HG02642 (cell line): ENCODE results near the gene ZNF219.
"Not testable (repeated sequence)": the region's sequence is repeated elsewhere in the genome, so short reads cannot be mapped to it uniquely, and the experiment has no call there.

ENCODE experiments used
- ATAC-seq: cut with Tn5 transposase; IDR thresholded peaks from one replicate; pipeline ENCODE4 v1.9.1; 2021; ENCODE audit warnings: mild to moderate bottlenecking; ENCODE audit not compliant: unreplicated experiment, poor library complexity

The ZNF219 gene

GRCh38 chr14:21049271-21049673 lies 49.2 kb downstream of the ZNF219 start:
- no peak for ATAC-seq

DNA sequence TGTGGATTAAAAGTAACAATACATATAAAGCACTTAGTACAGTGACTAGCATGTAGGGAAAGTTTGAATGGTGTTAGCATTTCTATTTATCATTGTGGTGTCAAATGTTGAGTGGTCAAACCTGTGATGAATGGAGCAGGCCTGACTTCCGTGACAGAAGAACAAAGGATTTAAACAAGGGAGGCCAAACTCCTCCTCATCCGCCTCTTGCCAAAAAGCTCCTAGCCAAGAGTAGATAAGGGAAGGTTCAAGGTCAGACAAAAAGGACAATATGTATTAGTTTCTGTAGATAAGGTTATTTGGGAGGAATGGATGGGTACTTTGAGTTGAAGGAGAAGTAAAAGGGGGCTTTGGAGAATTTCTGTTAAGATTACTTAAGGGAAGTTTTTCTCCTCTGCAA lies 49.8 kb downstream of the ZNF219 start:
- ATAC-seq, result no peak

GRCh38 chr14:21047378-21047781 lies 51.1 kb downstream of the ZNF219 start:
- ATAC-seq, result no peak

DNA sequence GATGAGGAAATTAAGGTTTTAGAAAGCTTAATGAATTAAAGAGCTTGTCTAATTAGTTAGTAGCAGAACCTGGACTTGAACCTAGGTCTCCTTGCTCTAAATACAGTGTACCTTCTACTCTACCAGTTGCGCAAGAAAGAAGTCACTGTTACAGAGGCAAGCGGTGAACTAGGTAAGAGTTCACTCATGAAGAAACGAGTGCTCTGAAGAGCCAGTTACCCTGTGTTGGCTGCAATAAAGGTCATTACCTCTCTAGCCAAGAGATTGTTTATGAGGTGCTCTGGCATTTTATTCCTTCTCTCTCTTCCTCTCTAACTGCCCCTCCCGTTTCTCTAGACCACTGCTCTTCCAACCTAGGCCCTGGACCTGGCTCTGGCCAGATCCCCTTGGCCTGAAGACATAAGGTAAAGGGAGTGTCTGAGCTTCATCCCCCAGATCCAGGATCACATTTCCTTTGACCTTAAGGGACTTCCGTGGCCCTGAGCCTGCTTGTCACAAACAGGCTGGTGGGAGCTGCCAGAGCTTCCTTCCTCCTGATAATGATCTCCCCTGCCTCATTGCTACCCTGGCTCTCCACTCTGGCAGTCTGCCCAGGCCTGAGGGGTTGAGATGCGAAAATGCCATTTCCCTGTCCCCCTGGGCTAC lies 54.4 kb downstream of the ZNF219 start:
- ATAC-seq, result no peak

DNA sequence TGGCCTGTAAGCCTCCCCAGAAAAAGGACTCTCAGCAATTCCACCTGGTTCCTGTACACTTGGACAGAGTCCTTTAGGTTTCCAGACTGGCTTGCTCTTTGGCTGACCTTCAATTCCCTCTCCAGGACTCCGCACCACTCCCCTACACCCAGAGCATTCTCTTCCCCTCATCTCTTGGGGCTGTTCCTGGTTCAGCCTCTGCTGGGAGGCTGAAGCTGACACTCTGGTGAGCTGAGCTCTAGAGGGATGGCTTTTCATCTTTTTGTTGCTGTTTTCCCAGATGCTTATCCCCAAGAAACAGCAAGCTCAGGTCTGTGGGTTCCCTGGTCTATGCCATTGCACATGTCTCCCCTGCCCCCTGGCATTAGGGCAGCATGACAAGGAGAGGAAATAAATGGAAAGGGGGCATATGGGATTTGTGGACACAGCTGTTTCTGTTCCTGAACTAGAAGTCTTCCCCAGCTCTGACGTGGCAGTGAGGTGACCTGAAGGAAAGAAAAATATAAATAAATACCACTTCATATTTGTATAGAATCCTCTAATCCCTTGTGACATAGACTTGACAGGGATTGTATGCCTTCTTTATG lies 55.0 kb downstream of the ZNF219 start:
- ATAC-seq, result no peak

DNA sequence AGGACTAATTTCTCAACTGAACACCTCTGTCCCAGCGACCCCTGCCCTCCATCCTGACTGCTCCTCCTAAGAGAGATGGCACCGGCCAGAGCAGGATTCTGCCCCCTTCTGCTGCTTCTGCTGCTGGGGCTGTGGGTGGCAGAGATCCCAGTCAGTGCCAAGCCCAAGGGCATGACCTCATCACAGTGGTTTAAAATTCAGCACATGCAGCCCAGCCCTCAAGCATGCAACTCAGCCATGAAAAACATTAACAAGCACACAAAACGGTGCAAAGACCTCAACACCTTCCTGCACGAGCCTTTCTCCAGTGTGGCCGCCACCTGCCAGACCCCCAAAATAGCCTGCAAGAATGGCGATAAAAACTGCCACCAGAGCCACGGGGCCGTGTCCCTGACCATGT lies 55.5 kb downstream of the ZNF219 start:
- ATAC-seq, result no peak

GRCh38 chr14:21041676-21042433 lies 56.6 kb downstream of the ZNF219 start, which contains the start of gene RNASE7:
Gene RNASE7 (plus strand): TSS chr14:21042362. CDS start chr14:21042993, 631 bp downstream.
- ATAC-seq, result no peak

GRCh38 chr14:21040941-21041340 lies 57.5 kb downstream of the ZNF219 start:
- not testable (repeated sequence) for ATAC-seq

DNA sequence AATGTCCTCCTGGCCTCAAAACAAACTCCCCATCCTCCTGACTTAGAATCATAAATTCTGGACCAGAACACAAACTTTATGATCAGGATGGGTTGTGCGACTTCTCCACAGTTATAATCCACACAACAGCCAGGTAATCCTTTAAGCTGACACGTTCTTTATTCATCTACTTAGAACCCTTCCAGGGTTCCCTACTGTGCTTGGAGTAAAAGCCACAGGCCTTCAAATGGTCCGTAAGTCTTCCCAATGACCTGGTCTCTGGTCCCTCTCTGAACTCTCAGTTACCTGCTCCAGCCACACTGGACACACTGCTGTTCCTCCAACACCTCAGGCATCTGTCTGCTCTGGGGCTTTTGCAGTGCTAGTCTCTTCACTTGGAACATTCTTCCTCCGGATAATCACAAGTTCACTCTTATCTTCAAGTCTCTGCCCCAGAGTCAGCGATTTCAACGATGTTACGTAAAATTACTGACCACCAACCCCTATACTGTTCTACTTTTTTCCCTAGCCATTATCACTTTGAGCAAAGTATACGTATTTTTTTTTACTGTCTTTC lies 58.0 kb downstream of the ZNF219 start:
- no peak for ATAC-seq
